ENCODE measurements around the gene TMED1. TPM values are rescaled to one million over a fixed set of nuclear protein-coding genes. Genes with fewer than 3 reads are reported as not detected.

TMED1 gene
- polyA plus RNA-seq, 1 donor from 2014 or later = 20.2 TPM

- Histone ChIP-seq H3K27ac (ENCODE audit: low read length) (no peak overlapping the region), H3K27me3 (ENCODE audit: insufficient read depth, low read depth, low read length) (no peaks in the 10 kb centered on the region), H3K36me3 (ENCODE audit: insufficient read depth, low read length) (peaks cover 5% of the 10 kb centered on the region), H3K4me2 (ENCODE audit: low read length) (no peak overlapping the region), H3K9me3 (ENCODE audit: low read length) (no peaks in the 10 kb centered on the region), H3F3A (ENCODE audit: insufficient read depth, low read length, poor library complexity, severe bottlenecking) (no peaks in the 10 kb centered on the region), H2AFZ (ENCODE audit: low read depth, low read length) (no peak overlapping the region), H4K20me1 (ENCODE audit: insufficient read depth) (no peaks in the 10 kb centered on the region), H3K79me2 (replicated peaks; ENCODE audit: insufficient read depth, low read length) (no peaks in the 10 kb centered on the region), H3K4me3 (ENCODE audit: low read length) (no peak overlapping the region), H3K9ac (ENCODE audit: low read length) (no peak overlapping the region), H3K9me2 (ENCODE audit: insufficient read depth, low read length) (no peaks in the 10 kb centered on the region)
- TF ChIP-seq EZH2 (IDR thresholded peaks at IDR 0.05; ENCODE audit: borderline replicate concordance, insufficient read depth, low read length, poor library complexity, severe bottlenecking) (no peak), CTCF (IDR thresholded peaks at IDR 0.05; ENCODE audit: poor library complexity, severe bottlenecking) (no peak), MXI1 (conservative IDR thresholded peaks at IDR 0.05; ENCODE audit: poor library complexity, severe bottlenecking) (no peak), REST (IDR thresholded peaks at IDR 0.05; ENCODE audit: borderline replicate concordance) (no peak)
Observed at GRCh38 chr19:10809651-10810285, 26.2 kb downstream of the TMED1 start.

GRCh38 chr19:10808937-10809649 lies 26.9 kb downstream of the TMED1 start:
- no peaks in the 10 kb centered on the region for H3K79me2 ChIP-seq (replicated peaks; ENCODE audit: insufficient read depth, low read length)
- H3K4me3 ChIP-seq (ENCODE audit: low read length) = no peak overlapping the region
- no peaks in the 10 kb centered on the region for H3K9me2 ChIP-seq (ENCODE audit: insufficient read depth, low read length)
- H3K4me2 ChIP-seq (ENCODE audit: low read length) = no peak overlapping the region
- H3K36me3 ChIP-seq (ENCODE audit: insufficient read depth, low read length) = peaks cover 6% of the 10 kb centered on the region
- no peaks in the 10 kb centered on the region for H3K9me3 ChIP-seq (ENCODE audit: low read length)
- H3K9ac ChIP-seq (ENCODE audit: low read length) = no peak overlapping the region
- no peaks in the 10 kb centered on the region for H3K27me3 ChIP-seq (ENCODE audit: insufficient read depth, low read depth, low read length)
- no peak overlapping the region for H2AFZ ChIP-seq (ENCODE audit: low read depth, low read length)
- no peak overlapping the region for H3K27ac ChIP-seq (ENCODE audit: low read length)
- no peaks in the 10 kb centered on the region for H4K20me1 ChIP-seq (ENCODE audit: insufficient read depth)
- no peaks in the 10 kb centered on the region for H3F3A ChIP-seq (ENCODE audit: insufficient read depth, low read length, poor library complexity, severe bottlenecking)
- no peak for TF ChIP-seq RAD21 (conservative IDR thresholded peaks at IDR 0.05)
- TF ChIP-seq REST (IDR thresholded peaks at IDR 0.05; ENCODE audit: borderline replicate concordance) = no peak
- no peak for TF ChIP-seq EP300 (conservative IDR thresholded peaks at IDR 0.05; ENCODE audit: poor library complexity, severe bottlenecking)
- TF ChIP-seq TAF1 (IDR thresholded peaks at IDR 0.05; ENCODE audit: low read depth) = no peak
- TF ChIP-seq SMC3 (conservative IDR thresholded peaks at IDR 0.05; ENCODE audit: poor library complexity) = no peak
- no peak for TF ChIP-seq EZH2 (IDR thresholded peaks at IDR 0.05; ENCODE audit: borderline replicate concordance, insufficient read depth, low read length, poor library complexity, severe bottlenecking)
